Endothelial cell of umbilical vein (primary cell): Measurements from ENCODE around the gene KCNQ1OT1. TPM values are rescaled to one million over a fixed set of nuclear protein-coding genes. Genes with fewer than 3 reads are reported as not detected.

ENCODE experiments used
- BruUV-seq: library from RNA; stranded (reverse); fragments of 400-500 nt; replicated peaks from 2 replicates; lab custom pipeline; 2021; lab: Mats Ljungman, UMichigan
- CTCF ChIA-PET: fragments of 300-600, 350-600 bp; sonication (Branson Sonifier 250); formaldehyde crosslinking; loops from one replicate; lab custom pipeline; 2021; ENCODE audit warnings: antibody characterized with exemption, inconsistent platforms; lab: Charles Lee
- POLR2A ChIA-PET: fragments of 300-600, 350-600 bp; sonication (Branson Sonifier 250); formaldehyde crosslinking; loops from one replicate; lab custom pipeline; 2021; ENCODE audit warnings: antibody characterized with exemption, inconsistent platforms; lab: Charles Lee
- DNase-seq: peaks from one replicate; pipeline ENCODE4 v3.0.0-alpha.2; 2011; ENCODE audit warnings: low read depth, low spot score
- FAIRE-seq: peaks from 2 replicates; lab custom pipeline; 2011; peaks lifted over from hg19 to GRCh38; lab: Jason Lieb, UNC
- H2AFZ ChIP-seq: 2 replicates; pipeline ENCODE4 v1.6.0; 2012; ENCODE audit warnings: low read depth, low read length, control low read depth, inconsistent platforms
- H3K27ac ChIP-seq: 2 replicates; pipeline ENCODE4 v1.5.1; 2011; ENCODE audit warnings: low read depth, mild to moderate bottlenecking, control low read depth, low read length, moderate library complexity; ENCODE audit not compliant: insufficient read depth
- H3K27me3 ChIP-seq, 2 experiments: 2 replicates each; pipeline versions ENCODE4 v1.6.0 to v1.6.1; 2011; ENCODE audit warnings: low read length in 2 of 2, mixed read lengths in 1 of 2; ENCODE audit not compliant: control insufficient read depth in 2 of 2, insufficient read depth in 2 of 2
- H3K36me3 ChIP-seq, 2 experiments: 2 replicates in 1 of 2; 3 replicates in 1 of 2; pipeline ENCODE4 v1.5.1; 2011; ENCODE audit warnings: low read length in 2 of 2, mild to moderate bottlenecking in 1 of 2, moderate library complexity in 1 of 2; ENCODE audit not compliant: control insufficient read depth in 2 of 2, insufficient read depth in 2 of 2; ENCODE audit errors: extremely low read depth in 1 of 2
- H3K4me1 ChIP-seq: 3 replicates; pipeline ENCODE4 v1.5.1; 2011; ENCODE audit warnings: mild to moderate bottlenecking, low read length; ENCODE audit not compliant: control insufficient read depth, insufficient read depth; ENCODE audit errors: extremely low read depth
- H3K4me2 ChIP-seq: 2 replicates; pipeline ENCODE4 v1.6.1; 2011; ENCODE audit warnings: low read length, control low read depth, mixed read lengths; ENCODE audit not compliant: insufficient read depth
- H3K4me3 ChIP-seq, 3 experiments: fragments of 200-600 bp in 1 of 3; sonication (generic), shearing (Covaris generic) in 1 of 3; replicated peaks in 1 of 3; 2 replicates each; pipeline ENCODE4 v1.5.1; 2011 to 2016; ENCODE audit warnings: control low read depth in 3 of 3, low read length in 3 of 3, mild to moderate bottlenecking in 2 of 3, inconsistent platforms in 1 of 3, low read depth in 1 of 3, moderate library complexity in 1 of 3; ENCODE audit not compliant: insufficient read depth in 1 of 3
- H3K79me2 ChIP-seq: 2 replicates; pipeline ENCODE4 v1.6.0; 2012; ENCODE audit warnings: low read length, inconsistent platforms; ENCODE audit not compliant: control insufficient read depth, insufficient read depth
- H3K9ac ChIP-seq: replicated peaks from 2 replicates; pipeline ENCODE3; 2011; ENCODE audit warnings: low read length, control low read depth; ENCODE audit not compliant: insufficient read depth; ENCODE audit errors: extremely low read depth
- H3K9me1 ChIP-seq: replicated peaks from 3 replicates; pipeline ENCODE4 v1.6.0; 2011; ENCODE audit warnings: mild to moderate bottlenecking, low read length; ENCODE audit not compliant: control insufficient read depth, insufficient read depth; ENCODE audit errors: extremely low read depth
- H3K9me3 ChIP-seq: replicated peaks from 2 replicates; pipeline ENCODE4 v1.5.1; 2012; ENCODE audit warnings: low read length, inconsistent platforms; ENCODE audit not compliant: control insufficient read depth, insufficient read depth
- H4K20me1 ChIP-seq: replicated peaks from 2 replicates; pipeline ENCODE3; 2011; ENCODE audit warnings: mild to moderate bottlenecking, low read length; ENCODE audit not compliant: control insufficient read depth, insufficient read depth; ENCODE audit errors: extremely low read depth
- CTCF ChIP-seq, 2 donors: IDR thresholded peaks; 1 replicate in 1 of 2; 2 replicates in 1 of 2; pipeline ENCODE4 v1.5.1; 2011; ENCODE audit warnings: low read length in 2 of 2, mild to moderate bottlenecking in 2 of 2, moderate library complexity in 2 of 2, control low read depth in 1 of 2, inconsistent platforms in 1 of 2, low read depth in 1 of 2; ENCODE audit not compliant: insufficient read depth in 1 of 2; ENCODE audit errors: extremely low read depth in 1 of 2
- EZH2 ChIP-seq: IDR thresholded peaks from 2 replicates; pipeline ENCODE4 v1.6.1; 2012; ENCODE audit warnings: borderline replicate concordance, low read depth, mild to moderate bottlenecking, moderate library complexity, low read length, inconsistent platforms; ENCODE audit not compliant: severe bottlenecking
- FOS ChIP-seq: IDR thresholded peaks from 2 replicates; pipeline ENCODE4 v1.6.1; 2011; ENCODE audit warnings: mild to moderate bottlenecking, low read length, moderate library complexity, borderline replicate concordance; ENCODE audit not compliant: insufficient read depth
- GATA2 ChIP-seq: IDR thresholded peaks from 2 replicates; pipeline ENCODE4 v1.7.0; 2011; ENCODE audit warnings: low read depth, mild to moderate bottlenecking, moderate library complexity, mixed read lengths, low read length; ENCODE audit not compliant: insufficient read length, insufficient read depth
- JUN ChIP-seq: IDR thresholded peaks from 2 replicates; pipeline ENCODE4 v1.6.1; 2011; ENCODE audit warnings: borderline replicate concordance, low read depth; ENCODE audit not compliant: insufficient read length, insufficient read depth
- MAX ChIP-seq: IDR thresholded peaks from 2 replicates; pipeline ENCODE4 v1.6.1; 2011; ENCODE audit not compliant: insufficient read depth, insufficient read length
- MYC ChIP-seq: IDR thresholded peaks from one replicate; pipeline ENCODE4 v1.6.1; 2011; ENCODE audit warnings: mild to moderate bottlenecking, low read depth, low read length
- POLR2A ChIP-seq: IDR thresholded peaks from 2 replicates; pipeline ENCODE4 v1.6.1; 2012; ENCODE audit warnings: low read depth, mild to moderate bottlenecking, control low read depth, low read length
- POLR2AphosphoS5 ChIP-seq: IDR thresholded peaks from 2 replicates; pipeline ENCODE4 v1.6.1; 2012; ENCODE audit warnings: low read depth, mild to moderate bottlenecking, control low read depth, low read length, moderate library complexity; ENCODE audit not compliant: insufficient read depth
- dilution Hi-C: fragments of 300-500 bp; cut with MboI; formaldehyde crosslinking; loops from one replicate; pipeline ENCODE4 v1.15.0; 2019; ENCODE audit warnings: low sequenced_read_pairs; ENCODE audit not compliant: extremely low pct_ligation_motif_present
- intact Hi-C: fragments of 100-400 bp; cut with micrococcal nuclease; formaldehyde crosslinking; loops from one replicate; pipeline ENCODE4 v1.10.0; 2022
- polyA plus RNA-seq, 4 experiments: library from polyadenylated mRNA; depleted of rRNA in 3 of 4; stranded (reverse) in 3 of 4; unstranded in 1 of 4; fragments of >200 nt; gene quantifications; 2 replicates each; pipeline versions ENCODE4 v1.2.1 to v1.2.3, GENCODE V29; 2011 to 2012; ENCODE audit warnings: missing spikeins in 1 of 4
- total RNA-seq: library from RNA; stranded (reverse); gene quantifications from 2 replicates; pipeline ENCODE4 v1.2.3, GENCODE V29; 2021

KCNQ1OT1 gene
- total and polyA plus RNA-seq, 2 donors (not counting 3 experiments of a cell fraction or from before 2014, with no cell fraction given) = 0.11 to 1.8 TPM

- DNase-seq (no peak), FAIRE-seq (no peak)
- Histone ChIP-seq H3K79me2 (no peaks in the 10 kb centered on the region), H3K4me2 (no peak overlapping the region), H3K9ac (no peak overlapping the region), H3K27ac (no peak overlapping the region), H4K20me1 (no peaks in the 10 kb centered on the region), H3K4me1 (peaks cover 2% of the 10 kb centered on the region), H3K27me3 (no peaks in the 10 kb centered on the region), H2AFZ (no peak overlapping the region), H3K9me1 (no peaks in the 10 kb centered on the region), H3K4me3 (no peak overlapping the region), H3K9me3 (no peaks in the 10 kb centered on the region), H3K36me3 (no peaks in the 10 kb centered on the region)
- ChIA-PET CTCF (no interaction called here), POLR2A (no interaction called here)
- dilution Hi-C loops (no loop called here), intact Hi-C loops (no loop called here)
- no peak for TF ChIP-seq POLR2A
- TF ChIP-seq GATA2 = no peak
- TF ChIP-seq MAX = no peak
- no peak for TF ChIP-seq FOS
- no peak for TF ChIP-seq MYC
- TF ChIP-seq POLR2AphosphoS5 = no peak
- no peak for TF ChIP-seq JUN
- no peak for TF ChIP-seq CTCF (IDR thresholded peaks at IDR 0.05; ENCODE audit: extremely low read depth in 1 of 2, insufficient read depth in 1 of 2, low read depth in 1 of 2, low read length in 2 of 2)
- TF ChIP-seq EZH2 = no peak
- BruUV-seq = no TSS peak
These were observed 4.6 kb upstream of the KCNQ1OT1 start for GRCh38 chr11:2704356-2704755.
